ENCODE measurements around the gene DLGAP1. TPM values are rescaled to one million over a fixed set of nuclear protein-coding genes. Genes with fewer than 3 reads are reported as not detected.

Gene DLGAP1
- total and polyA plus RNA-seq, 2 of the 13 experiments (the other 11 are each of a cell fraction or from before 2014, with no cell fraction given), result 0.01 TPM; not detected in 1

GRCh38 chr18:3585656-3586509 lies 869.2 kb downstream of the DLGAP1 start (continued):
- TF ChIP-seq MYC (CRISPR knock-in tag; IDR thresholded peaks at IDR 0.05; ENCODE audit: borderline replicate concordance) (peak; percentile 31; the same call in 1 of the 2 replicates), FOXP1 (IDR thresholded peaks at IDR 0.05) (no peak), FOXP1 (CRISPR knock-in tag; IDR thresholded peaks at IDR 0.05) (peak; percentile 43), KDM2A (CRISPR knock-in tag; IDR thresholded peaks at IDR 0.05; ENCODE audit: borderline replicate concordance, low read depth) (peak; percentile 76; the same call in 1 of the 2 replicates), MED1 (CRISPR knock-in tag; IDR thresholded peaks at IDR 0.05) (peak; percentile 77), GATAD2A (CRISPR knock-in tag; IDR thresholded peaks at IDR 0.05) (peak; percentile 87), ISL2 (CRISPR knock-in tag; IDR thresholded peaks at IDR 0.05) (peak; percentile 47; the same call in 1 of the 2 replicates), ZMYM3 (CRISPR knock-in tag; IDR thresholded peaks at IDR 0.05) (peak; percentile 37; the same call in 1 of the 2 replicates), SIX1 (CRISPR knock-in tag; IDR thresholded peaks at IDR 0.05; ENCODE audit: borderline replicate concordance) (peak; percentile 36; the same call in 1 of the 2 replicates), ZNF468 (CRISPR knock-in tag; IDR thresholded peaks at IDR 0.05) (no peak), ZNF414 (CRISPR knock-in tag; IDR thresholded peaks at IDR 0.05) (no peak), NFIC (IDR thresholded peaks at IDR 0.05; ENCODE audit: low read length) (peak; percentile 28; the same call in 1 of the 2 replicates), POGZ (CRISPR knock-in tag; IDR thresholded peaks at IDR 0.05) (peak; percentile 71), NCOR1 (IDR thresholded peaks at IDR 0.05; ENCODE audit: borderline replicate concordance, low read length) (no peak), ZZZ3 (CRISPR knock-in tag; IDR thresholded peaks at IDR 0.05; ENCODE audit: borderline replicate concordance) (no peak), KDM1A (CRISPR knock-in tag; IDR thresholded peaks at IDR 0.05) (peak; percentile 33; the same call in 1 of the 2 replicates), SOX6 (IDR thresholded peaks at IDR 0.05) (no peak), SOX6 (CRISPR knock-in tag; IDR thresholded peaks at IDR 0.05) (peak; percentile 85), ZNF24 (IDR thresholded peaks at IDR 0.05) (no peak), FOXA3 (CRISPR knock-in tag; IDR thresholded peaks at IDR 0.05) (peak; percentile 73), ZFX (CRISPR knock-in tag; IDR thresholded peaks at IDR 0.05; ENCODE audit: low read depth) (peak; percentile 28; the same call in 1 of the 2 replicates), THAP11 (CRISPR knock-in tag; IDR thresholded peaks at IDR 0.05) (peak; percentile 41; the same call in 1 of the 2 replicates)
- TF ChIP-seq, protein P1, sequence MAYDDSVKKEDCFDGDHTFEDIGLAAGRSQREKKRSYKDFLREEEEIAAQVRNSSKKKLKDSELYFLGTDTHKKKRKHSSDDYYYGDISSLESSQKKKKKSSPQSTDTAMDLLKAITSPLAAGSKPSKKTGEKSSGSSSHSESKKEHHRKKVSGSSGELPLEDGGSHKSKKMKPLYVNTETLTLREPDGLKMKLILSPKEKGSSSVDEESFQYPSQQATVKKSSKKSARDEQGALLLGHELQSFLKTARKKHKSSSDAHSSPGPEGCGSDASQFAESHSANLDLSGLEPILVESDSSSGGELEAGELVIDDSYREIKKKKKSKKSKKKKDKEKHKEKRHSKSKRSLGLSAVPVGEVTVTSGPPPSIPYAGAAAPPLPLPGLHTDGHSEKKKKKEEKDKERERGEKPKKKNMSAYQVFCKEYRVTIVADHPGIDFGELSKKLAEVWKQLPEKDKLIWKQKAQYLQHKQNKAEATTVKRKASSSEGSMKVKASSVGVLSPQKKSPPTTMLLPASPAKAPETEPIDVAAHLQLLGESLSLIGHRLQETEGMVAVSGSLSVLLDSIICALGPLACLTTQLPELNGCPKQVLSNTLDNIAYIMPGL (CRISPR knock-in tag; IDR thresholded peaks at IDR 0.05; ENCODE audit: borderline replicate concordance in 1 of 2, low read depth in 1 of 2), result peak; percentile 60 to 81
- TF ChIP-seq, protein P2, sequence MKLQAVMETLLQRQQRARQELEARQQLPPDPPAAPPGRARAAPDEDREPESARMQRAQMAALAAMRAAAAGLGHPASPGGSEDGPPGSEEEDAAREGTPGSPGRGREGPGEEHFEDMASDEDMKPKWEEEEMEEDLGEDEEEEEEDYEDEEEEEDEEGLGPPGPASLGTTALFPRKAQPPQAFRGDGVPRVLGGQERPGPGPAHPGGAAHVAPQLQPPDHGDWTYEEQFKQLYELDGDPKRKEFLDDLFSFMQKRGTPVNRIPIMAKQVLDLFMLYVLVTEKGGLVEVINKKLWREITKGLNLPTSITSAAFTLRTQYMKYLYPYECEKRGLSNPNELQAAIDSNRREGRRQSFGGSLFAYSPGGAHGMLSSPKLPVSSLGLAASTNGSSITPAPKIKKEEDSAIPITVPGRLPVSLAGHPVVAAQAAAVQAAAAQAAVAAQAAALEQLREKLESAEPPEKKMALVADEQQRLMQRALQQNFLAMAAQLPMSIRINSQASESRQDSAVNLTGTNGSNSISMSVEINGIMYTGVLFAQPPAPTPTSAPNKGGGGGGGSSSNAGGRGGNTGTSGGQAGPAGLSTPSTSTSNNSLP (IDR thresholded peaks at IDR 0.05; ENCODE audit: low read depth, low read length), result peak; percentile 92
- TF ChIP-seq, protein P3, sequence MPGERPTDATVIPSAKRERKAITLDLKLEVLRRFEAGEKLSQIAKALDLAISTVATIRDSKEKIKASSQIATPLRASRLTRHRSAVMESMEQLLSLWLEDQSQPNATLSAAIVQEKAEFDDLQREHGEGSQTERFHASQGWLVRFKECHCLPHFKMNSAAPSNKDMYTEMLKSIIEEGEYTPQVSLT (CRISPR knock-in tag; IDR thresholded peaks at IDR 0.05; ENCODE audit: borderline replicate concordance, low read depth), result no peak

All from HepG2 (cell line).